Endothelial cell (in vitro differentiated cells): ENCODE measurements around the gene SMARCA5. TPM values are rescaled to one million over a fixed set of nuclear protein-coding genes. Genes with fewer than 3 reads are reported as not detected.

Experiments
- DNase-seq: peaks from one replicate; pipeline ENCODE4 v3.0.0; 2021; ENCODE audit warnings: low spot score
- H3K27ac Mint-ChIP-seq: one replicate; pipeline ENCODE4 v1.8.0; 2021; ENCODE audit warnings: mixed read lengths, inconsistent platforms; ENCODE audit not compliant: unreplicated experiment
- H3K27me3 Mint-ChIP-seq: one replicate; pipeline ENCODE4 v1.8.0; 2021; ENCODE audit warnings: mild to moderate bottlenecking, moderate library complexity, mixed read lengths, inconsistent platforms; ENCODE audit not compliant: unreplicated experiment
- H3K36me3 Mint-ChIP-seq: one replicate; pipeline ENCODE4 v1.8.0; 2021; ENCODE audit warnings: mild to moderate bottlenecking, low read depth, mixed read lengths, inconsistent platforms; ENCODE audit not compliant: unreplicated experiment
- H3K4me1 Mint-ChIP-seq: one replicate; pipeline ENCODE4 v1.8.0; 2021; ENCODE audit warnings: mild to moderate bottlenecking, mixed read lengths, inconsistent platforms; ENCODE audit not compliant: unreplicated experiment
- H3K4me3 Mint-ChIP-seq: one replicate; pipeline ENCODE4 v1.8.0; 2021; ENCODE audit warnings: mild to moderate bottlenecking, mixed read lengths, inconsistent platforms; ENCODE audit not compliant: unreplicated experiment
- H3K9me3 Mint-ChIP-seq: one replicate; pipeline ENCODE4 v1.8.0; 2021; ENCODE audit warnings: mixed read lengths, inconsistent platforms; ENCODE audit not compliant: unreplicated experiment
- CTCF ChIP-seq: fragments of 200-600 bp; sonication (generic); IDR thresholded peaks from one replicate; pipeline ENCODE4 v1.5.0; 2021; ENCODE audit warnings: antibody characterized with exemption; ENCODE audit not compliant: unreplicated experiment
- total RNA-seq: library from RNA; stranded (reverse); fragmentation: NEBNext Ultra II Directional; extraction: Animal tissue kit (Norgen Biotek cat#: 25700); gene quantifications from one replicate; pipeline ENCODE4 v1.2.1, GENCODE V29; 2021; ENCODE audit not compliant: unreplicated experiment

The SMARCA5 gene
- total RNA-seq, 1 donor from 2014 or later = 69.8 TPM

- no peaks in the 10 kb centered on the region for H3K36me3 Mint-ChIP-seq
- H3K4me3 Mint-ChIP-seq = no peak overlapping the region
- DNase-seq = no peak
- TF ChIP-seq CTCF = no peak
- peaks cover 2% of the 10 kb centered on the region for H3K27me3 Mint-ChIP-seq
- no peak overlapping the region for H3K27ac Mint-ChIP-seq
- no peaks in the 10 kb centered on the region for H3K4me1 Mint-ChIP-seq
- no peaks in the 10 kb centered on the region for H3K9me3 Mint-ChIP-seq
Observed at GRCh38 chr4:143502231-143502630, 11.3 kb upstream of the SMARCA5 start.

GRCh38 chr4:143506031-143506430, 7.5 kb upstream of the SMARCA5 start:
- Mint-ChIP-seq H3K4me3 (no peak overlapping the region), H3K36me3 (no peaks in the 10 kb centered on the region), H3K27ac (no peak overlapping the region), H3K4me1 (no peaks in the 10 kb centered on the region), H3K27me3 (peaks cover 2% of the 10 kb centered on the region), H3K9me3 (no peaks in the 10 kb centered on the region)
- no peak for TF ChIP-seq CTCF
- DNase-seq = no peak

GRCh38 chr4:143511906-143512305, 1.6 kb upstream of the SMARCA5 start:
- no peak overlapping the region for H3K4me3 Mint-ChIP-seq
- H3K27me3 Mint-ChIP-seq = peaks cover 3% of the 10 kb centered on the region
- TF ChIP-seq CTCF = no peak
- DNase-seq = no peak
- H3K4me1 Mint-ChIP-seq = peaks cover 13% of the 10 kb centered on the region
- peaks cover 6% of the 10 kb centered on the region for H3K36me3 Mint-ChIP-seq
- H3K9me3 Mint-ChIP-seq = no peaks in the 10 kb centered on the region
- no peak overlapping the region for H3K27ac Mint-ChIP-seq

- H3K27me3 Mint-ChIP-seq = peaks cover 3% of the 10 kb centered on the region
- no peak for DNase-seq
- H3K27ac Mint-ChIP-seq = peak overlapping the region; percentile 95
- H3K4me3 Mint-ChIP-seq = peak overlapping the region; percentile 97
- peaks cover 15% of the 10 kb centered on the region for H3K4me1 Mint-ChIP-seq
- no peak for TF ChIP-seq CTCF
- H3K9me3 Mint-ChIP-seq = no peaks in the 10 kb centered on the region
- peaks cover 12% of the 10 kb centered on the region for H3K36me3 Mint-ChIP-seq
Observed at GRCh38 chr4:143512978-143513313, 556 bp upstream of the SMARCA5 start.

- Mint-ChIP-seq H3K4me3 (peak overlapping the region; percentile 97), H3K27ac (peak overlapping the region; percentile 94), H3K4me1 (peaks cover 15% of the 10 kb centered on the region), H3K36me3 (peaks cover 12% of the 10 kb centered on the region), H3K27me3 (peaks cover 3% of the 10 kb centered on the region), H3K9me3 (no peaks in the 10 kb centered on the region)
- no peak for TF ChIP-seq CTCF
- no peak for DNase-seq
Observed at GRCh38 chr4:143514169-143514495, 630 bp downstream of the SMARCA5 start.
